Mammary epithelial cell (primary cell): Measurements from ENCODE around the gene ZNF276.

Source experiments
- EZH2 ChIP-seq: IDR thresholded peaks from 2 replicates; pipeline ENCODE4 v1.6.1; 2012; ENCODE audit warnings: low read length, inconsistent platforms, borderline replicate concordance
- TF ChIP-seq, protein P1 (sequence below), 2 donors: IDR thresholded peaks in 1 of 2; conservative IDR thresholded peaks in 1 of 2; 2 replicates each; pipeline ENCODE4 v1.5.1; 2011 to 2012; ENCODE audit warnings: inconsistent platforms in 2 of 2, low read length in 2 of 2, mild to moderate bottlenecking in 2 of 2, control low read depth in 1 of 2, low read depth in 1 of 2; ENCODE audit not compliant: insufficient read depth in 1 of 2; ENCODE audit errors: extremely low read depth in 1 of 2

GRCh38 chr16:89738072-89738377 lies 16.7 kb downstream of the ZNF276 start:
- TF ChIP-seq, protein P1, sequence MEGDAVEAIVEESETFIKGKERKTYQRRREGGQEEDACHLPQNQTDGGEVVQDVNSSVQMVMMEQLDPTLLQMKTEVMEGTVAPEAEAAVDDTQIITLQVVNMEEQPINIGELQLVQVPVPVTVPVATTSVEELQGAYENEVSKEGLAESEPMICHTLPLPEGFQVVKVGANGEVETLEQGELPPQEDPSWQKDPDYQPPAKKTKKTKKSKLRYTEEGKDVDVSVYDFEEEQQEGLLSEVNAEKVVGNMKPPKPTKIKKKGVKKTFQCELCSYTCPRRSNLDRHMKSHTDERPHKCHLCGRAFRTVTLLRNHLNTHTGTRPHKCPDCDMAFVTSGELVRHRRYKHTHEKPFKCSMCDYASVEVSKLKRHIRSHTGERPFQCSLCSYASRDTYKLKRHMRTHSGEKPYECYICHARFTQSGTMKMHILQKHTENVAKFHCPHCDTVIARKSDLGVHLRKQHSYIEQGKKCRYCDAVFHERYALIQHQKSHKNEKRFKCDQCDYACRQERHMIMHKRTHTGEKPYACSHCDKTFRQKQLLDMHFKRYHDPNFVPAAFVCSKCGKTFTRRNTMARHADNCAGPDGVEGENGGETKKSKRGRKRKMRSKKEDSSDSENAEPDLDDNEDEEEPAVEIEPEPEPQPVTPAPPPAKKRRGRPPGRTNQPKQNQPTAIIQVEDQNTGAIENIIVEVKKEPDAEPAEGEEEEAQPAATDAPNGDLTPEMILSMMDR (conservative IDR thresholded peaks at IDR 0.05 in 1 of 2, IDR thresholded peaks at IDR 0.05 in 1 of 2; ENCODE audit: extremely low read depth in 1 of 2, insufficient read depth in 1 of 2, low read depth in 1 of 2, low read length in 2 of 2), result no peak
- no peak for TF ChIP-seq EZH2
